ENCODE measurements around the gene FAAP100.

- TF ChIP-seq CTCF (IDR thresholded peaks at IDR 0.05): no peak
- TF ChIP-seq EP300 (IDR thresholded peaks at IDR 0.05; ENCODE audit: low read depth): no peak
Measured at GRCh38 chr17:81534157-81535006, 17.8 kb downstream of the FAAP100 start.
